ENCODE data around the gene TSEN15. TPM values are rescaled to one million over a fixed set of nuclear protein-coding genes. Genes with fewer than 3 reads are reported as not detected.

Gene TSEN15
- total RNA-seq, 3 donors from 2014 or later (not counting 1 experiment from before 2014, with no cell fraction given), result 29.5 to 52.9 (median 34.3) TPM

DNA sequence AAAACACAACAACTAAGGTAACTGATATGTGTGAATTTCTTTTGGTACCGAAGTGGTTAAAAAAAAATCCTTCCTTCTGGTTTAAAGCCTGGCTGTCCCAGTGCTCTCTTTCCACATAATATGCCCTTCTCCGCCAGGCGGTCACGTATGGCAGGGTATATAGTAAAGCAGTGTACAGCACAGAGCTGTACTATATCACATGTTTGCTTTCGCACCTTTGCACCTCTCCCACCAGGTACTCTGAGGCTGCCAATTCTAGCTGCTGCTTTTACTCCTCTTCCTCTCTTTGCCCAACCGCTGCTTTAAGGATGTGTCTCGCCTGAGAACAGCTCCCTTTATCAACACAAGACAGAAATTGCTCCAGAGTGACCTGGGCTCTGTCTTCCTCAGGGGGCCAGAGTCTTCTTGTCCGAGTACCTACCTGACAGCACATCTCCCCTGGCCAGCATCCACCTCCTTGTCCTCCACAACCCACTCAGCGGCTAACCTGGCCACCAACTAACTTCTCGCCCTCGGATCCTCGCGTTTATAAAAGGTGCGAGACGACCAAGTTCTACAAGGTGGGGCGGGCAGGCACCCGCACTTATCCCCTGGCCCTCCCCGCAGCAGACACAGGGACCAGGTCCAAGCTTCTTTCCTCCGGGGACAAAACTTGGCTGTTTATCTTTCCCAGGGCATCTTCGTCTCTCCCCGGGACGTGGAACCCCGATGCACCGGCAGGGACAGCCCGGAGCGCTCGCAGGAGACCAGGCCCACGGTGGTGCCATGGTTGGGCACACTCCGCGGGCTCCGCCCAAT lies 15.6 kb upstream of the TSEN15 start:
- ATAC-seq (peak in 2 of 3 donors; percentile 7 to 14), DNase-seq (peak in 1 of 2 donors; percentile 18)
- peaks cover 18% of the 10 kb centered on the region for H3K4me1 ChIP-seq (ENCODE audit: control insufficient read depth, insufficient read depth, low read length)
- peak overlapping the region in 1 of 2 donors; percentile 39 for H3K27ac Mint-ChIP-seq
- intact Hi-C loops (cut with micrococcal nuclease), result loop anchor here (5.0 kb wide), 1 partner anchor 79 kb away; no protein-coding TSS in a partner anchor
- H3K36me3 Mint-ChIP-seq, result no peaks in the 10 kb centered on the region
- no peak overlapping the region for H3K27ac ChIP-seq (ENCODE audit: low read length)
- H3K36me3 ChIP-seq (ENCODE audit: control insufficient read depth, insufficient read depth, low read length), result no peaks in the 10 kb centered on the region
- peaks cover 7% of the 10 kb centered on the region for H3K27me3 ChIP-seq (ENCODE audit: control insufficient read depth, insufficient read depth, low read length)
- peaks cover 22 to 37% of the 10 kb centered on the region in 2 donors for H3K4me1 Mint-ChIP-seq
- no peaks in the 10 kb centered on the region for H3K9me3 ChIP-seq (ENCODE audit: control insufficient read depth, insufficient read depth, low read length)
- H3K4me3 Mint-ChIP-seq, result peak overlapping the region; percentile 86
- H3K27me3 Mint-ChIP-seq (ENCODE audit: low read depth in 2 of 2), result peaks cover 18 to 37% of the 10 kb centered on the region in 2 donors
- H3K4me3 ChIP-seq (ENCODE audit: low read length), result peak overlapping the region; percentile 69
- 19% methylated on average over 30 of the region's 31 CpGs for WGBS (ENCODE audit: insufficient coverage)
- TF ChIP-seq CTCF (IDR thresholded peaks at IDR 0.05), result no peak
- H3K9me3 Mint-ChIP-seq, result no peaks in the 10 kb centered on the region

GRCh38 chr1:184036517-184036949 lies 15.0 kb upstream of the TSEN15 start:
- no peaks in the 10 kb centered on the region for H3K36me3 Mint-ChIP-seq
- peaks cover 18% of the 10 kb centered on the region for H3K4me1 ChIP-seq (ENCODE audit: control insufficient read depth, insufficient read depth, low read length)
- peak; percentile 20 to 39 for DNase-seq
- H3K9me3 Mint-ChIP-seq, result no peaks in the 10 kb centered on the region
- 2% methylated on average over 29 of the region's 29 CpGs for WGBS (ENCODE audit: insufficient coverage)
- H3K36me3 ChIP-seq (ENCODE audit: control insufficient read depth, insufficient read depth, low read length), result no peaks in the 10 kb centered on the region
- H3K4me3 ChIP-seq (ENCODE audit: low read length), result peak overlapping the region; percentile 69
- peak overlapping the region; percentile 86 for H3K4me3 Mint-ChIP-seq
- H3K9me3 ChIP-seq (ENCODE audit: control insufficient read depth, insufficient read depth, low read length), result no peaks in the 10 kb centered on the region
- peak; percentile 15 to 41 (median 27) for ATAC-seq
- no peak overlapping the region for H3K27ac ChIP-seq (ENCODE audit: low read length)
- peaks cover 8% of the 10 kb centered on the region for H3K27me3 ChIP-seq (ENCODE audit: control insufficient read depth, insufficient read depth, low read length)
- no peak for TF ChIP-seq CTCF (IDR thresholded peaks at IDR 0.05)
- peaks cover 22 to 40% of the 10 kb centered on the region in 2 donors for H3K27me3 Mint-ChIP-seq (ENCODE audit: low read depth in 2 of 2)
- peak overlapping the region in 1 of 2 donors; percentile 39 for H3K27ac Mint-ChIP-seq
- peaks cover 22 to 37% of the 10 kb centered on the region in 2 donors for H3K4me1 Mint-ChIP-seq
- intact Hi-C loops (cut with micrococcal nuclease), result loop anchor here (5.0 kb wide), 1 partner anchor 79 kb away; no protein-coding TSS in a partner anchor

GRCh38 chr1:184037849-184038591 lies 13.5 kb upstream of the TSEN15 start:
- no peaks in the 10 kb centered on the region for H3K36me3 Mint-ChIP-seq
- no peak for DNase-seq
- intact Hi-C loops (cut with micrococcal nuclease), result loop anchor here (5.0 kb wide), 1 partner anchor 81 kb away; no protein-coding TSS in a partner anchor
- H3K27me3 ChIP-seq (ENCODE audit: control insufficient read depth, insufficient read depth, low read length), result peaks cover 11% of the 10 kb centered on the region
- no peak overlapping the region for H3K27ac Mint-ChIP-seq
- 80% methylated on average over 13 of the region's 13 CpGs for WGBS (ENCODE audit: insufficient coverage)
- peaks cover 22 to 35% of the 10 kb centered on the region in 2 donors for H3K4me1 Mint-ChIP-seq
- no peaks in the 10 kb centered on the region for H3K9me3 Mint-ChIP-seq
- ATAC-seq, result no peak
- TF ChIP-seq CTCF (IDR thresholded peaks at IDR 0.05), result no peak
- H3K4me3 Mint-ChIP-seq, result peak overlapping the region; percentile 87
- no peaks in the 10 kb centered on the region for H3K9me3 ChIP-seq (ENCODE audit: control insufficient read depth, insufficient read depth, low read length)
- peak overlapping the region; percentile 8 for H3K27ac ChIP-seq (ENCODE audit: low read length)
- H3K36me3 ChIP-seq (ENCODE audit: control insufficient read depth, insufficient read depth, low read length), result no peaks in the 10 kb centered on the region
- peak overlapping the region; percentile 58 for H3K4me3 ChIP-seq (ENCODE audit: low read length)
- peaks cover 18% of the 10 kb centered on the region for H3K4me1 ChIP-seq (ENCODE audit: control insufficient read depth, insufficient read depth, low read length)
- peaks cover 37 to 47% of the 10 kb centered on the region in 2 donors for H3K27me3 Mint-ChIP-seq (ENCODE audit: low read depth in 2 of 2)
